Suppressor macrophage (primary cell): ENCODE data around the gene FKBP15.
"Not testable (repeated sequence)": the region's sequence is repeated elsewhere in the genome, so short reads cannot be mapped to it uniquely, and the experiment has no call there.

Experiments
- DNase-seq, 4 experiments: peaks; one replicate each; pipeline ENCODE4 v3.0.0-alpha.2; 2020 to 2022

FKBP15 gene

DNA sequence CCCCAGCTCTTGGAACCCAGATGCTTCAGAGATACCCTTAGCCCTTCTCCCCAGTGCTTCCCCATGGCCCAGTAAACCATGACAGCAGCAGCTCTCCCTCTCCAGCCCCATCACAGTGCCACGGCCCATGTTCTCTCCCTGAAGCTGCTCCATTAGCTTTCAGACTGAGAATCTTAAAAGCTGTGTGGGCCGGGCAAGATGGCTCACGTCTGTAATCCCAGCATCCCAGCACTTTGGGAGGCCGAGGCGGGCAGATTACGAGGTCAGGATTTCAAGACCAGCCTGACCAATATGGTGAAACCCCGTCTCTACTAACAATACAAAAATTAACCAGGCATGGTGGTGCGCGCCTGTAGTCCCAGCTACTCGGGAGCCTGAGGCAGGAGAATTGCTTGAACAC is 71.5 kb downstream of the FKBP15 start:
- peak in 1 of 4 experiments; percentile 33 for DNase-seq

DNA sequence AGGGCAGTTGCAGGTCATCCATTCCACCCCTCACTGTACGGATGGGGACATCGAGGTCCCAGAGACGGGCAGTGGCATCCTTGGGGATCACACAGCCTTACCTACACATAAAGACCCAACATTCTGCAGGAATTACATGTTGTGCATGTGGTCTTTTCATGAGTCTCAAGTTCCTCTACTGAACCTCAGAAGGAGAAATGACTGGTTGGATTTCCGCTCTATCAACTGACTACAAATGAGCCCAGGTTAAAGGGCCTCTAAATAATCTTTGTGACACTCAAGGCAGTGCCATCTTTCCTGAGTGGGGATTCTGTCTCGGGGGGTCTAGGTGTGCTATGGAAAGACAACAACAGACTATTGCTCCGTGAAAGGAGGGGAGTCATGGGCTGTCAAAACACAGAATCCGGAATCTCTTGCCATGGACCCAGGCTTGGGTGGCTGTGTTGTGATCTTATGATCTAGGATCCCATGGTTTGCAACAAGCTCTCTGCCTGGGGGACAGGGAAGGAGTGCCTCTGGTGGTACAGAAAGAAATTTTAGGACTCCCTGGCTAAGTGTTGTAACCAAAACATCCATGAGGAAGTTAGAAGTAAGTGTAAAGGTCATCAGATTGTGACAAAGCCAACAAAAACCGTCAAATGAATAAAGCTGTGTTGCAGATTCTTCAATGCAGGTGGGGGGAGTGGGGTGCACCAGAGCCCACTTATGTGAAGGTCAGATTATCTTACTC is 72.1 kb downstream of the FKBP15 start:
- peak; percentile 54 to 84 (median 73) for DNase-seq

DNA sequence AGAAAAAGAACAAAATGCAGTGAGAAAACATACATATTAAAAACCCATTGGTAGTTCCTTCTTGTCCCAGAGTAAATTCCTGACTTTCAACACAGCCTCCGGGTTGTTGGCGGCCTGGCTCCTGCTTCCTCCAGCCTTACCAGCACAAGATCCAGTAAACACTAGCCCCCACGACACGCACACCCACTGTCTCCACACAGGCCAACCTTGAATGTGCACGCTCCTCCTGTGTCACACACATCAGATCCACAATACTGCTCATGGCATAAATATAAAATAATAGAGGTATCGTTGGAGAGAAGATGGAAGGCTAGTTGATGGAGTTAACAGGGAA is 72.7 kb downstream of the FKBP15 start:
- DNase-seq = no peak

DNA sequence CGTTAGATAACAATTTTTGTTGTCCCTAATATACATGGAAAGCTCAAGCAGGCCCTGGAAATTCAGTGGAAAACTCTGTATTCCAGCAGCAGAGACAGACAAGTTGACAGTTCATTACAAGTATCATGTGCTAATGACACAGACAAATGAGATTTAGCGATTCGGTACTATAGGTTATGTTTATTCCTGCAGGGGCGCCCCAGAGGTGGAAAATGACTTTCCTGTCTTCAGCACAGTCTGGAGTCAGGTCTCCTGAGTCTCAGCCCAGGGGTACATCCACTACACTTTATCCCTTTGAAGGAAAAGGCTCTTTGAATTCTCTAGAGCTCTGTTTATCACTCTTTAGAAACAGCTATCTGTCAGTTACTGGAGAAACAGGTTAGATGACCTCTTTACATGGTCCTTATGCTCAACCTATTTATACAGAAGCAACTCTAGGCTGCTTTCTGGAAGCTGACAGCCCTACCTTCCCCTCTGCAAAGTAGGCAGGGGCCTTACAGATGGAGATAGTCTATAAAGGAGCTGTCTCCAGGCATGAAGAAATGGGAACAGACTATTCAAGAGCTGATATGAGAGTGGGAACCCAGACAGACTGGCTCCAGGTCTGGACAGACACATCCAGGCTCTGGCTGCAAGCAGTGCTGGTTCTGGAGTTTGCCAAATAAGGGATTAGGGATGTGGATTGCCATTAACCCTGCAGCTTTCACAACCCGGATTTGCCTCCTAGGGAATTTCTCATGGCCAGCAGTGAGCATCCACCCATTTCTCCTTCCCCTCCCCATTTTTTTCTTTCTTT is 77.4 kb downstream of the FKBP15 start:
- no peak for DNase-seq

DNA sequence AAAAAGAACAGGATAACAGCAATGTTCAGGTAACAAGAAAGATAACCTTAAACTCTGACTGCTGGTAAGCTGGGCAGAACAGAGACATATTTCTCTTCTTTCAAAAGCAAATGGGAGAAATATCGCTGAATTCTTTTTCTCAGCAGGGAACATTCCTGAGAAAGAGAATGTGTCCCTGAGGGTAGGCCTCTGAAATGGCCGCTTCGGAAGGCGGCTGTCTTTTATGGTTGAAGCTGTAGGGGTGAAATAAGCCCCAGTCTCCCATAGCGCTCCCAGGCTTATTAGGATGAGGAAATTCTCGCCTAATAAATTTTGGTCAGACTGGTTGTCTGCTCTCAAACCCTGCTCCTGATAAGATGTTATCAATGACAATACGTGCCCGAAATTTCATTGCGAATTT is 80.2 kb downstream of the FKBP15 start:
- DNase-seq = not testable (repeated sequence)

DNA sequence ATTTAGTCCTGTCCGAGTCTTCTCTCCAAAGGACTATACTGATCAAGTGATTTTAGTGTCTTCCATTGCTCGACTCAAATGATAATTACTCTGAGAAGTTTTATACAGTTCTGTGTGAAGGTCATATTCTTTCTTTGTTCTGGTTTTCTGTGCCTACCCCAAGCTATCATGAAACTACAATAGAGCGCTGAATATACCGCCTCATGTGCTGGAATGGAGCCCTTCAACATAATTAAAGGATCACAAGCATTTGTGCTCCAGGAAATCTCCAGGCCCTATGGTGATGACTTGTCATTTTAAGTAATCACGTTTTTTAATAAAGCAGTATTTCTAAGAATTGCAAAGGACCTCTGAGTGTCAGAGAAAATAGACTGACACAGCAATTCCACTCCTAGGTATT is 81.1 kb downstream of the FKBP15 start:
- DNase-seq = no peak

DNA sequence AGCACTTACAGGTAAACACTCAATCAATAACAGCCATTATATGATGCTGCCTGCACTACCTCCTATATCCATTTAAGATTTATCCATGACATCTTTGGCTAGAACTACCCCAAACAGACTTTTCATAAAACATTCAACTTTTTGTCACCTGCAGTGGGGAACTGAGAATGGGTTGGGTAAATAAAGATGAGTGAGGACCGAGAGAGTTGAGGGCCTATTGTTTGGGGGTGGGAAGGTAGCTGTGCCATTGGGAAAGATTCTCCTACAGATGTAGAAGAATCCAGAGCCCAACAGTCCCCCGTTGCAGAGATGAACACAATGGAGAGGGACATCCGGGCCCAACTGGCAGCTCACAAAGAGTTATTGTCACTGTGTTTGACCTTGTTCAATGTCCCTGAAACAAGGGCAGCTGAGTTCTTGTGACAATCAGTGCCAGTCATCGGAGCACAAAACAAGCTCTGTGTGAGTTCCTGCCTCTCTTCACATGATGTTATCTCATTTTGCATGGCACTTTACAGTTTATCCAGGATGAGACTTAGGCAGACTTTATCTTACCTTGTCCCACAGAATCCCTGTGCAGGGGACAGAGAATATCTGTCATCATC is 81.8 kb downstream of the FKBP15 start:
- DNase-seq = no peak

DNA sequence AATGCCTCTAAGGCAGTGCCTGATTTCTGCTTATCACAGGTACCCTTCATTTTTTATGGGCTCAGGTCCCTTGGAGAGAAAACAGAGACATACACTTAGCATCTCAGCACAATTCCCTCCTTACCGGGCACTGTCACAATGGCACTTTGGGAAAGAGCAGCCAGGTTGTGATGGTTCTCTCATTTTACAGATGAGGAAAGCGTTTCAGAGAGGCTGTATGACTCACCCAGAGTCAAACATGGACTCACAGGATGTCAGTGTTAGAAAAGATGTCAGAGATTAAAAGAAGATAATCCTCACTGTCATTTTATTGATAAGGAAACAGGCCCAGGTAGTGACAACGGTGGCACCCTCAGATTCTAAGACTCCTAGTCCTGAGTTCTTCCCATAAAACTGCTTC is 82.3 kb downstream of the FKBP15 start:
- no peak for DNase-seq

DNA sequence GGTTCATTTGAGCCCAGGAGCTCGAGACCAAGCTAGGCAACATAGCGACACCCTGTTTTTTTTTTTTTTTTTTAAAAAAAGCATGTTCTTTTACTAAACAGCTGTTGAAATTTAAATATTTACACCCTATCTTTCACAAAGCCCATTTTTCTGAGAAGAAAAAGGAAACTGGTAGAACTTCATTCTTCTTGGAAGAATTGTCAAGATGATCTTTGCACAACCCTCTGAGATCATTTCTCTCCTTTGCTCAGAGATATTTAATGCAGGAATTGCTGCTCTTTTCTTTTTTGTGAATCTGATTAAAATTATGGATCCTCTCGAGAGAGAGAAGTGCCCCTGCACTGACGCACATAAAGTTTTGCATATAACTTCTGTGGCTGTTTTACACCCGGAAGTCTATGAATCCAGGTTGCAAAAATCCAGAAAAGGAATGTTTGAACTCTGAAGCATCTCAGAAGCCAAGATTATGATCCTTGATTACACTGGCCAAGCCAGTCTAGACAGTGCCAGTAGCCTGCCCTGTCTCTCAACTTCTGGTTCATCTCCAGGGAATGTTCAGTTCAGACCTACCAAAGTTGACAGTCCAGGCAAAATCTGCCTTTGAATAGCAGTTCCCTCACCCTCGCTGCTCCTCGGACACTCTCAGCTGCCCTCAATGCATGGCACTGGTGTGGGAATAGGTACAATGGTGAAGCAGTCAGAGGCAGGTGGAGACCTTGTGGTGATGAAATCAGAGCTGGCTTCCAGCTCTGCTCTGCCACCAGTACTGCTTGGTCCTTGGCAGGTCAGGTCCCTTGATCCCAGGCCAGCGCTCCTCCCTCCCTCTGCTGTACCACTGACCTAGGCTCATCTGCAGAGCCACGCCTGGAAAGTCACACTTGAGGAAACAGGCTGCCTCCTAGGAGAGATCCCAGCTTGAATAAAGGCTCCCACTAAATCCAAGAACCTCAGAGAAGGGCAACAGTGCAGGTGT is 83.6 kb downstream of the FKBP15 start:
- DNase-seq = no peak

DNA sequence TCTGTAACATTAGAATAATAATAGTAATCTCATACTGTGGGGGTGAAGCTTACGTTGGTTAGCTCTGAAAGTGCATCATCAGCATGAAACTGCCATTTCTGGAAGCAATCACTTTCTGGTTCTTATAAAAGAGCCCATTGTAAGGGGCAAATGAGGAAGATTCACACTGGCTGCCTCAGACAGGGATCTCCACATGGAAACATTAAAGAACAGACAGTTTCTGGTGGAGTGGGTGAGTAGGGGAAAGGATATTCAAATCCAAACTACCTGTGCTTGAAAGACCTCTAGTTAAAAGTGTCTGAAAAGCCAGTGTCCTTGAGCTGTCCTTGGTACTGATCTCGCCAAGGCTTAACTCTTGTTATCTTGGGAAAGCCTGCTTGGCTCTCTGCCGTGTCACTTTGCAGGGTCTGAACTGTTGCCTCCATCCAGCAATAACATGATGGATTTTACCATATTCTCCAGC is 89.4 kb downstream of the FKBP15 start:
- peak; percentile 26 to 59 (median 48) for DNase-seq

DNA sequence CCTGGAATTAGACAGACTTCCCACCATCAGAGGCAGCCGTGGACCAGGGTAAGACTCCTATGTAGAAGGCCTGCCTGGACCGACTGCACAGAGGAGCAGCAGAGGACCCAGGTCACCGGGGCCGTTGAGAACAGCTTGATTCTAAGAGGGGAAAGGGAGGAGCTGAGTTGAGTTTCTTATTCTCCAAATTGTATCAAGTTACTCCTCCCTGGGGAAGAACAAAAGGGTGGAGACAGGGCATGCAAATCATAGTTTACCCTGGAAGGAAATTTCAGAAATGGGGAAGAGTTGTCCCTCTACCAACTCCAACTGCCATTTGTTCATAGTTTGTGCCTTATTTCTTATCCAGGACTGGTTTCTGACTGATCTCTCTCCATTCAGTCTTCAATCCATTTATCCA is 91.2 kb downstream of the FKBP15 start:
- no peak for DNase-seq

DNA sequence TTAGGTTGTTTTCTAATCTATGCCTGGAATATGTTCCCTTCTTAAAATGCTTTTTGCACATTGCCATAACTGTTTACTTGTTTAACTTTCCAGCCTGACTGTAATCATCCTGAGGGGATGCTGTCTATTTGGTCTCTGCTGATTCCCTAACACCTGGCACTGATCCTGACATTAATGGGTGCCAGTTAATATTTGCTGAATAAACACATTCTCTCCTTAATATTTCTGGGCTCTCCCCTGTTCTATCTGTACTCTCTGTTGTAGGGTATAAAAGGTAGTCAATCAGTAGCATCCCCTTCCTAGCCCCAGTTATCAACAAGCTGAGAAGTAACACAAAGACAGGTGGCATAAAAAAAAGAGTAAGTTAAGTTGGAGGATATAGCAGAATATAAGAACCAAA is 91.6 kb downstream of the FKBP15 start:
- DNase-seq = no peak

DNA sequence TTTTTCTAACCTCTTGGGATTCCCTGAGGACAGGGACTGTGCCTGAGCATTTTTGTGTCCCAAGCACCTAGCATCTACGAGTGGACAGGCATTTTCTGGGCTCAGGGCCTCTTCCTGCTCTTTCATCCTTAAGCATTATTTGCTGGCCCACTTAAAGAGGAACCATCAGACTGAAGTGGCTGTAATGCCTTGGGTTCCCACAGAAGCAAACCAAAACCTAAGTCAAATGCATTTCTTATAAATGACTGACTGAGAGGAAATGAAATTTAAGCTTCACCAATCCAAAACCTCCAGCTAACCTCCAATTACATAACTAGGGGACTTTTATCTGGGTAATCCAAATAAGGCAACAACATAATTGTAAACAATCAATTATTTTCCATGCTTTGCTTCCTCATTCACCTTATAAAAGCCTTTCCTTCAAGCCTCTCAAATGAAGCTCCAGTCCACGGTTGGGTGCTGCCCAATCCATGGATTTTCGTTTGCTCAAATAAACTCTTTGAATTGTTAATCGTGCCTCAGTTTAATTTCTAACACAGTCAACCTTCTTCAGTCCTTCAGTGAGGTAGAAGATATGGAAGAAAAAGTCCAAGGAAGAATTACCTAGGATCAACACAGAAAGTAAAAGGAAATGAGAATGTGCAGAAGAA is 95.6 kb downstream of the FKBP15 start:
- DNase-seq = peak; percentile 54 to 75 (median 60)

DNA sequence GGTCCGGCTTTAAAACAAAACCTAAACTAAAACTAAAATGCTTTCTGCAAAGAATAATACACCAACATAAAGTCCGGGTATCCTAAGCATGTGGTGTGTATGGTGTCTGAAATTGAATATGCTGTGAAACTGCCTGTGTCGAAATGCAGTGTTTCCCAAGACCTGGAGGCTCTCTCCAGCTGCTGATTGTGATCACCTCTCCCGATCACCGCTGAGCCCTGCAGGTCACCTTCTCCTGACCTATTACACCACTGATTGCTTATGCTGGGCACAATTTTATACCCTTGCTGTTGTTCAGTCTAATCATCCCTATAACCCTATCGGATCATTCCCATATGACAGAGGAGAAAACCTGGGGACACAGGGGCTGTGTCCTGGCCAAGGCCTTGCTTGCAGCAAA is 102.2 kb downstream of the FKBP15 start:
- not testable (repeated sequence) for DNase-seq
